ENCODE data around the gene EPHA8.

DNA sequence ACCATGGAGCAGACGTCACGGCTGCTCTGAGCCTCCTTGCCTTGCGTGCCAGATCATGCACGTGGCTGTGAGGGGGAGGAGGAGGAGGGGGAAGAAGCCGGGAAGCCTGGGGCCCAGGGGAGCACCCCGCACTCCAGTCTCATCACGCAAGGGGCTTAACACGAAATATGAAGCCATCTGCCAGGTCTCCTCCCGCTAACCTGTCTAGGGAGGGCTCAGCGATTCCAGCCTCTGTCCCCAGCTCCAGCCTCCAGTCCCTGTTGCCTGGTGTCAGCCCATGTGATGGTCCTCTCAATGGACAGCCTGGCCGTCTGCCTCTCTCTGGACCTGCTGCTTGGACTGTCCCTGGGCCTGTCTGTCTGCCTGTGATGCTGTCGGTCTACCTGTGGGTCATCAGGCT lies 50.7 kb downstream of the EPHA8 start:
- TF ChIP-seq, protein P1, sequence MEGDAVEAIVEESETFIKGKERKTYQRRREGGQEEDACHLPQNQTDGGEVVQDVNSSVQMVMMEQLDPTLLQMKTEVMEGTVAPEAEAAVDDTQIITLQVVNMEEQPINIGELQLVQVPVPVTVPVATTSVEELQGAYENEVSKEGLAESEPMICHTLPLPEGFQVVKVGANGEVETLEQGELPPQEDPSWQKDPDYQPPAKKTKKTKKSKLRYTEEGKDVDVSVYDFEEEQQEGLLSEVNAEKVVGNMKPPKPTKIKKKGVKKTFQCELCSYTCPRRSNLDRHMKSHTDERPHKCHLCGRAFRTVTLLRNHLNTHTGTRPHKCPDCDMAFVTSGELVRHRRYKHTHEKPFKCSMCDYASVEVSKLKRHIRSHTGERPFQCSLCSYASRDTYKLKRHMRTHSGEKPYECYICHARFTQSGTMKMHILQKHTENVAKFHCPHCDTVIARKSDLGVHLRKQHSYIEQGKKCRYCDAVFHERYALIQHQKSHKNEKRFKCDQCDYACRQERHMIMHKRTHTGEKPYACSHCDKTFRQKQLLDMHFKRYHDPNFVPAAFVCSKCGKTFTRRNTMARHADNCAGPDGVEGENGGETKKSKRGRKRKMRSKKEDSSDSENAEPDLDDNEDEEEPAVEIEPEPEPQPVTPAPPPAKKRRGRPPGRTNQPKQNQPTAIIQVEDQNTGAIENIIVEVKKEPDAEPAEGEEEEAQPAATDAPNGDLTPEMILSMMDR (IDR thresholded peaks at IDR 0.05), result no peak
- no peak for TF ChIP-seq EZH2 (IDR thresholded peaks at IDR 0.05; ENCODE audit: borderline replicate concordance, insufficient read depth, low read depth, low read length, poor library complexity, severe bottlenecking)
